Measurements from ENCODE around the gene KLRD1. TPM values are rescaled to one million over a fixed set of nuclear protein-coding genes. Genes with fewer than 3 reads are reported as not detected.
"Not testable (repeated sequence)": the region's sequence is repeated elsewhere in the genome, so short reads cannot be mapped to it uniquely, and the experiment has no call there.

Gene KLRD1
- total RNA-seq, 2 donors from 2014 or later = 0.59 to 2.2 TPM

- Mint-ChIP-seq H3K4me1 (peaks cover 27% of the 10 kb centered on the region), H3K36me3 (ENCODE audit: low read depth) (peaks cover 33% of the 10 kb centered on the region), H3K27ac (no peak overlapping the region), H3K4me3 (no peak overlapping the region), H3K27me3 (ENCODE audit: insufficient read depth) (no peaks in the 10 kb centered on the region), H3K9me3 (peaks cover 58% of the 10 kb centered on the region)
- Histone ChIP-seq H3K36me3 (ENCODE audit: control insufficient read depth, insufficient read depth, low read length) (no peaks in the 10 kb centered on the region), H3K4me3 (ENCODE audit: low read length) (no peak overlapping the region), H3K27me3 (ENCODE audit: control insufficient read depth, insufficient read depth, low read length, poor library complexity, severe bottlenecking) (no peaks in the 10 kb centered on the region), H3K4me1 (ENCODE audit: control insufficient read depth, insufficient read depth, low read length) (no peaks in the 10 kb centered on the region), H3K27ac (ENCODE audit: low read depth, low read length) (no peak overlapping the region), H3K9me3 (ENCODE audit: control insufficient read depth, low read length) (peaks cover 7% of the 10 kb centered on the region), H3K9ac (ENCODE audit: extremely low read depth, low read length, poor library complexity, severe bottlenecking) (no peak overlapping the region)
- TF ChIP-seq CTCF (conservative IDR thresholded peaks at IDR 0.05) = no peak
- DNase-seq = no peak
- WGBS, 2 experiments (ENCODE audit: insufficient coverage in 1 of 2, insufficient read length in 1 of 2) = 72 to 89% methylated on average over 3 to 8 of the region's 9 CpGs
Observed at GRCh38 chr12:10339053-10339840, 31.6 kb downstream of the KLRD1 start.

GRCh38 chr12:10340946-10341345 is 33.3 kb downstream of the KLRD1 start:
- H3K4me1 ChIP-seq (ENCODE audit: control insufficient read depth, insufficient read depth, low read length); H3K36me3 ChIP-seq (ENCODE audit: control insufficient read depth, insufficient read depth, low read length); H3K4me3 ChIP-seq (ENCODE audit: low read length); H3K27ac Mint-ChIP-seq; H3K27me3 ChIP-seq (ENCODE audit: control insufficient read depth, insufficient read depth, low read length, poor library complexity, severe bottlenecking); H3K9me3 ChIP-seq (ENCODE audit: control insufficient read depth, low read length); H3K27ac ChIP-seq (ENCODE audit: low read depth, low read length); H3K4me3 Mint-ChIP-seq; H3K27me3 Mint-ChIP-seq (ENCODE audit: insufficient read depth); DNase-seq; H3K9ac ChIP-seq (ENCODE audit: extremely low read depth, low read length, poor library complexity, severe bottlenecking): not testable (repeated sequence)
- WGBS, 2 experiments (ENCODE audit: insufficient coverage in 1 of 2, insufficient read length in 1 of 2) = 70 to 87% methylated on average over 2 of the region's 2 CpGs
- peaks cover 17% of the 10 kb centered on the region for H3K4me1 Mint-ChIP-seq
- H3K36me3 Mint-ChIP-seq (ENCODE audit: low read depth) = peaks cover 33% of the 10 kb centered on the region
- peaks cover 56% of the 10 kb centered on the region for H3K9me3 Mint-ChIP-seq

DNA sequence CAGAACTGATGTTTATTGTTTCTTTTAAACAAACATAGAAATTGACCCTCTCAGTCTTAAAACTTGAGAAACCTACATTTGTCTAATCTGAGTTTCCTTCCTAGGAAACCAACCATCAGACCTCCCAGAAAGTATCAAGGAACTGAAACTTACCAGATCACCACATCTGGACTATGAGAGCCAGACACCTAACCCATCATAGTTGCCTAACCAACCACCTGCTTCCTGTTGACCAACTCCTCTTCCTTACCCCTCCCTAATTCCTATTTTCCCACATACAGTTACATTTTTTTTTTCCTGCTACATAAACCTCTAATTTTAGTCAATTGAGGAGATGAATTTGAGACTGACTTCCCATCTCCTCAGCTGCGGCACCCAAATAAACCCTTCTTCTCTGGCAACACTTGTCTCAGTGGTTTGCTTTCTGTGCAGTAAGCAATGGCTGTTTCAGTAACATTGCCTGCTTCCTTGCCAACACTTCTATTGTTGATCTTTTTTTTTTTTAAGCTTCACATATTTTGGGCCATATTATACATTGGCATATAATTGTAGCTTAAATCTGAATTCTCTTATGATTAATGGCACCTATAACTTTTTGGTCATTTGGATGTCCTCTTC is 34.3 kb downstream of the KLRD1 start:
- no peak overlapping the region for H3K4me3 Mint-ChIP-seq
- peaks cover 10% of the 10 kb centered on the region for H3K4me1 Mint-ChIP-seq
- H3K36me3 Mint-ChIP-seq (ENCODE audit: low read depth) = peaks cover 29% of the 10 kb centered on the region
- WGBS, 2 experiments (ENCODE audit: insufficient coverage in 1 of 2, insufficient read length in 1 of 2) = 94 to 100% methylated on average over 1 of the region's 1 CpG
- no peaks in the 10 kb centered on the region for H3K27me3 Mint-ChIP-seq (ENCODE audit: insufficient read depth)
- peaks cover 7% of the 10 kb centered on the region for H3K9me3 ChIP-seq (ENCODE audit: control insufficient read depth, low read length)
- H3K4me1 ChIP-seq (ENCODE audit: control insufficient read depth, insufficient read depth, low read length) = no peaks in the 10 kb centered on the region
- H3K27me3 ChIP-seq (ENCODE audit: control insufficient read depth, insufficient read depth, low read length, poor library complexity, severe bottlenecking) = no peaks in the 10 kb centered on the region
- no peak overlapping the region for H3K27ac Mint-ChIP-seq
- no peak overlapping the region for H3K9ac ChIP-seq (ENCODE audit: extremely low read depth, low read length, poor library complexity, severe bottlenecking)
- H3K9me3 Mint-ChIP-seq = peaks cover 48% of the 10 kb centered on the region
- no peak overlapping the region for H3K4me3 ChIP-seq (ENCODE audit: low read length)
- TF ChIP-seq CTCF (conservative IDR thresholded peaks at IDR 0.05) = no peak
- DNase-seq = no peak
- H3K27ac ChIP-seq (ENCODE audit: low read depth, low read length) = no peak overlapping the region
- H3K36me3 ChIP-seq (ENCODE audit: control insufficient read depth, insufficient read depth, low read length) = no peaks in the 10 kb centered on the region

DNA sequence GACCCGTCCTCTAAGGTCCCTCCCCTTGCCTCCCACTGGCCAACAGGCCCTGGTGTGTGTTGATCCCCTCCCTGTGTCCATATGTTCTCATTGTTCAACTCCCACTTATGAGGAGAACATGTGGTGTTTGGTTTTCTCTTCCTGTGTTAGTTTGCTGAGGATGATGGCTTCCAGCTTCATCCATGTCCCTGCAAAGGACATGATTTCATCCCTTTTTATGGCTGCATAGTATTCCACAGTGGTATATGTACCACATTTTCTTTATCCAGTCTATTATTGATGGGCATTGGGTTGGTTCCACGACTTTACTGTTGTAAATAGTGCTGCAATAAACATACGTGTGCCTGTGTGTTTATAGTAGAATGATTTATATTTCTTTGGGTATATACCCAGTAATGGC is 43.8 kb downstream of the KLRD1 start:
- peaks cover 41% of the 10 kb centered on the region for H3K9me3 Mint-ChIP-seq
- WGBS, 2 experiments (ENCODE audit: insufficient coverage in 1 of 2, insufficient read length in 1 of 2) = 59 to 100% methylated on average over 1 to 3 of the region's 3 CpGs

More for the DNA sequence above, 43.8 kb downstream of the KLRD1 start:
- not testable (repeated sequence) for H3K4me1 ChIP-seq (ENCODE audit: control insufficient read depth, insufficient read depth, low read length); H3K4me3 Mint-ChIP-seq; H3K27me3 ChIP-seq (ENCODE audit: control insufficient read depth, insufficient read depth, low read length, poor library complexity, severe bottlenecking); DNase-seq; H3K36me3 ChIP-seq (ENCODE audit: control insufficient read depth, insufficient read depth, low read length); H3K9ac ChIP-seq (ENCODE audit: extremely low read depth, low read length, poor library complexity, severe bottlenecking); H3K4me3 ChIP-seq (ENCODE audit: low read length); H3K27ac ChIP-seq (ENCODE audit: low read depth, low read length); H3K27ac Mint-ChIP-seq; H3K27me3 Mint-ChIP-seq (ENCODE audit: insufficient read depth)
- H3K9me3 ChIP-seq (ENCODE audit: control insufficient read depth, low read length) = peaks cover 30% of the 10 kb centered on the region
- H3K4me1 Mint-ChIP-seq = peaks cover 13% of the 10 kb centered on the region
- peaks cover 21% of the 10 kb centered on the region for H3K36me3 Mint-ChIP-seq (ENCODE audit: low read depth)
